ENCODE data around the gene SCGB1C2.

SCGB1C2 gene

DNA sequence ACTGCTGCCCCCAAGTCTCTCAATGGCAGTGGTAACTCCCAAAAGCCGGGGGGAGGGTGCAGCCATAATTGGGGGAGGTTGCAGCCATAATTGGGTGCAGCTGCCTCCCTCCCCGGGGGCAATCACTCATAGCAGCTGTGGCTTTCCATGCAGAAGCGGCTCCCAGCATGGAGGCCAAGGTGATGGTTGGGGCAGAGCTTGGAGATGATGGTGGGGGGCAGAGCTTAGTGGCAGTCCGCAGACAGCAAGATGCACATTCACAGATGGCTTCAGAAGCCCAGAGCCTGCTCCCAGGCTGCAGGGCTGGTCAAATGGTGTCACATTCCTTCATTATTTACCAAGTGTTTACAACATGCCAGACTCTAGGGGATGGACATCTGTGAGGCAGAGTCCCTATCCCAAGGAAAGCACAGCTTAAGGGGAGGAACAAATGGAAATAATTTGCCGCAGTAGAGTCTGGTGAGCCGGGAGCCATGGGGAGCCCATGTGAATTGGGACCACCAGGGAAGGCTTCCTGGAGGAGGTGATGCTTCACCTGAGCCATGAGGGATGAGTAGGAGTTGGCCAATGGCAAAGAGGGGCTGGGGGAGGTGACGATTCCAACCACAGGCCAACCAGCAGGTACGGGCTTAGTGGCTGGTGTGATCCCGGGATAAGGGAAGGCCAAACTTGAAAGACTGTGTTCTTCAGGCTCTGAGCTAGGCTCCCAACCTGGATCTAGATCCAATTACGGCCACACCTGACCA is 36.0 kb downstream of the SCGB1C2 start:
- no peak for DNase-seq

- no peak for DNase-seq
Observed at GRCh38 chr17:177155-177554, 39.8 kb downstream of the SCGB1C2 start.

DNA sequence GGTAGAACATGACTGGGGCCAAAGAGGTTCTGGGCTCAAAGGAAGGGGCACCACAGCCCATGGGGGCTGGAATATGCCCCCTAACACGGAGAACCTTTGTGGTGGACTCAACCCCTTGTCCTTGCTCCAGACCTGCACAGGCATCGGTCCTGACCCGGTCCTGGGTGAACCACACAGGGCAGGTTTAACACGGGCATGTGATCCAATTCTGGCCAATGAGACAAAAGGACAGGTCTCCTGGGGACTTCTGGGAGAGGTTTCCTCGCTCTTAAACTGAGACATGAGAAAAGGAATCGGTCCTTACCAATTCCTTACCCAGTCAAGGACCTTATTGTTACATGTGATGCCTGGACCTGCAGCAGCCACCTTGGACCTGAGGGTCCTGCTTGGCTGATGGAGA is 40.4 kb downstream of the SCGB1C2 start:
- no peak for DNase-seq

GRCh38 chr17:178292-179065 is 41.1 kb downstream of the SCGB1C2 start:
- DNase-seq = no peak

- DNase-seq = no peak
Observed at GRCh38 chr17:179066-179432, 41.7 kb downstream of the SCGB1C2 start.

- no peak for DNase-seq
Observed at GRCh38 chr17:179781-180380, 42.5 kb downstream of the SCGB1C2 start.

- no peak for DNase-seq
Observed at GRCh38 chr17:180381-181244, 43.2 kb downstream of the SCGB1C2 start.

DNA sequence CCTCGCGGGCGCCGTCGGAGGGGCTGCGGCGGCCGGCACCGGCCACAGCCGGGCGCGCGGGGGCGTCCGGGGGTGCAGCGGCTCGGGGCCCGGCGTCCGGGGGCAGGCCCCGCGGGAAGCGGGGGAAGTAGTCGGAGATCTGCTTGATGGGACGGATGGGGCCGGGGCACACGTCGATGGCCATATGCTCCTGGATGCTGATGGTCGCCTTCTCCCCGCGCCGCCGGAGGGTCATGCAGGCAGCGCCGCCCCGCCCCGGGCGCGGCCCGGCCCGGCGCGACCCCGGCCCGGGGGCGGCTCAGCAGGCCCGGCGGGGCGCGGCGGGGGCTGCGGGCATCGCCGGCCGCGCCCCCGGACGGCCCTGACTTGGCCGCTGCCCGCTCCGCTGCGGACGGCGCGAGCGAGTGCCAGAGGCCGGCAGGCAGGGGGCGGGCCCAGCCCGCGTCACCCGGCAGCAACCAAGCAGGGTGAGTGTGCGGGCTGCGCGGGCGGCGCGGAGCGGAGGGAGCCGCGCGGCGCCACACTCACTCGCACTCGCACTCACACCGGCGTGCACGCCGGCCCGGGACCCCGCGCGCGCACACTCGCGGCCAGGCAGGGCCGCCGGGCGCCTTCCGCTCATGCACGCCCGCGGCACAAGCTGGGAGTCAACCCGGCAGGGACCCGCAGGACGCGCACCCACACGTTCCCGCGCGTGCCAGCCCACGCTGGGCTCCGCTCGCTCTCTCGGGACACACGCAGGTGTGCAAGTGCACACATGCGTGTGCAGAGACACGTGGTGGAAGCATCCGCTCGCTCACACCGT is 44.1 kb downstream of the SCGB1C2 start, which contains the start of gene DOC2B:
DOC2B (minus strand) TSS at position 406 of the 805 bp plus-strand sequence; CDS start at position 235, 171 bp downstream.
- DNase-seq = no peak

DNA sequence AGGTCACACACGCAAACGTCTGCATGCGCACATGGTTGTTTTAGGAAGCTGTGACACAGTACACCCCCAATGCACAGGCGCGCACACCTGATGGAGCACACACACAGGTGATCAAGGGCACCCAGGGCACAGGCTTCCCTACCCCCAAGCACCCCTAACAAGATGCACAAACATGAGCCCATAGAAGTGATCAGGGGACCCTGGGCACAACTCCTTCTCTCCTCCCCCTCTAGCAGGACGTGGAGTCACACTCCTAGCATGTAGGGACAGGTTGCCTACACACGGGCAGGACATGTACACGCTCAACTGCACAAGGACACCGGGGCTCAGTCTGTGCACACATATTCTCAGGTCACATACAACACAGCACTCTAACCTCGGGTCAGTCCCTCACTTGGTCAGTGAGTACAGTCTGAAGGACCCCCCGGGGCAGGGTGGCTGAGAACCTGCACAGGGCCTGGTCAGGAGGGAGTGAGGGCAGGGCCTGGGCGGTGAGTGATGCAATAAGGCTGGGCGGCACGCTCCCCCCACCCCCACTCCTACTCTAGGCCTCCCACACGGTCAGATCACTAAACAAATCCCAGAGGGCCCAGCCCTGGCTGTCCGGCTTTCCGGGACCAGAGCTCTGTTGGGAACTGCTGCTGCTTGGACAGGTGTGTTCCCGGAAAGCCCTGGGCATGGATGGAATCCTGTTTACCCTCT is 44.8 kb downstream of the SCGB1C2 start:
- DNase-seq = no peak

- no peak for DNase-seq
Observed at GRCh38 chr17:183021-183420, 45.7 kb downstream of the SCGB1C2 start.

DNA sequence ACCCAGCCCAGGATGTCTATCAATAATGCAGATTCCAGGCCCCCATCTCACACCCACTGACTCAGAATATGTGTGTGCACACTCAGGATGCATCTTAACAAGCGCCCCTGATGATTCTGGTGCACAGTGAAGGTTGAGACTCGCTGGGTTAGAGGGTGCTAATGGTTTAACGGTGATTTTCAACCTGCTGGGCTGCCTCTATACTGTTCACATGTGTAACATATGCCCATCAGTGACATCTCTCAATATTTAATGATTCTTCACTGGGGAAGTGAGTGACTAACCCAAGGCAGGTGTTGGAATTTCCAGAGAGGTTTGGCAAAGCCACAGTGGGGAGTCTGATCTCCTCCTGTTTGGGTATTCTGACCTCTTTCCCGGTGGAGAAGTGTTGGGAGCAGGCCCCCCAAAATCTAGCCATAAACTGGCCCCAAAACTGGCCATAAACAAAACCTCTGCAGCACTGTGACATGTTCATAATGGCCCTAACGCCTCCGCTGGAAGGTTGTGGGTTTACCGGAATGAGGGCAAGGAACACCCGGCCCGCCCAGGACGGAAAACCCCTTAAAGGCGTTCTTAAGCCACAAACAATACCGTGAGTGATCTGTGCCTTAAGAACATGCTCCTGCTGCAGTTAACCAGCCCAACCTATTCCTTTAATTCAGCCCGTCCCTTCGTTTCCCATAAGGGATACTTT is 48.2 kb downstream of the SCGB1C2 start:
- no peak for DNase-seq

GRCh38 chr17:187130-187529 is 49.8 kb downstream of the SCGB1C2 start:
- no peak for DNase-seq
